C4-2B (cell line): ENCODE data around the gene GABRB1.

Experiments used
- ZFX ChIP-seq: fragments of 450-650 bp; IDR thresholded peaks from 2 replicates; pipeline ENCODE4 v1.6.1; 2017
- TF ChIP-seq, protein P1 (sequence below): fragments of 450-650 bp; conservative IDR thresholded peaks from 2 replicates; pipeline ENCODE4 v1.5.1; 2017; ENCODE audit warnings: mild to moderate bottlenecking

DNA sequence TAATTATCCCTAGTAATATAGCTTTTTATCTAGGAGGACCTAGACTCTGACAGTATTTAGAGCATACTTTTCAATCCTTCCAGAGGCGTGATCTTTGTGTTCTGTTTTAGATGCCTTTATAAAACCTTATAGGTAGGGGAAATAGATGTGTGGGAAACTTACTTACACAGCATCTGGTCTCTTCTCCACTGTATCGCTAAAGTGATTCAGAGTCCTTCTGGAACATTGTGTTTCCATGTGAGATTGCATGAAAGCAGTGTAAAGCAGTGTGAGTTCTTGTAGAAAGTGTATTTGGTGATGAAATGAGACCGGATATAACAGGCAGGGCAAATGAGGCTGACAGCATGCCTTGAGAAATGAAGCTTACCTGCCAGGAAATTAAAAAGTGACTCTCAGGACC, 9.5 kb downstream of the GABRB1 start:
- TF ChIP-seq, protein P1, sequence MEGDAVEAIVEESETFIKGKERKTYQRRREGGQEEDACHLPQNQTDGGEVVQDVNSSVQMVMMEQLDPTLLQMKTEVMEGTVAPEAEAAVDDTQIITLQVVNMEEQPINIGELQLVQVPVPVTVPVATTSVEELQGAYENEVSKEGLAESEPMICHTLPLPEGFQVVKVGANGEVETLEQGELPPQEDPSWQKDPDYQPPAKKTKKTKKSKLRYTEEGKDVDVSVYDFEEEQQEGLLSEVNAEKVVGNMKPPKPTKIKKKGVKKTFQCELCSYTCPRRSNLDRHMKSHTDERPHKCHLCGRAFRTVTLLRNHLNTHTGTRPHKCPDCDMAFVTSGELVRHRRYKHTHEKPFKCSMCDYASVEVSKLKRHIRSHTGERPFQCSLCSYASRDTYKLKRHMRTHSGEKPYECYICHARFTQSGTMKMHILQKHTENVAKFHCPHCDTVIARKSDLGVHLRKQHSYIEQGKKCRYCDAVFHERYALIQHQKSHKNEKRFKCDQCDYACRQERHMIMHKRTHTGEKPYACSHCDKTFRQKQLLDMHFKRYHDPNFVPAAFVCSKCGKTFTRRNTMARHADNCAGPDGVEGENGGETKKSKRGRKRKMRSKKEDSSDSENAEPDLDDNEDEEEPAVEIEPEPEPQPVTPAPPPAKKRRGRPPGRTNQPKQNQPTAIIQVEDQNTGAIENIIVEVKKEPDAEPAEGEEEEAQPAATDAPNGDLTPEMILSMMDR: no peak
- TF ChIP-seq ZFX: no peak
